Measurements from ENCODE around the gene SDHB.

The SDHB gene

DNA sequence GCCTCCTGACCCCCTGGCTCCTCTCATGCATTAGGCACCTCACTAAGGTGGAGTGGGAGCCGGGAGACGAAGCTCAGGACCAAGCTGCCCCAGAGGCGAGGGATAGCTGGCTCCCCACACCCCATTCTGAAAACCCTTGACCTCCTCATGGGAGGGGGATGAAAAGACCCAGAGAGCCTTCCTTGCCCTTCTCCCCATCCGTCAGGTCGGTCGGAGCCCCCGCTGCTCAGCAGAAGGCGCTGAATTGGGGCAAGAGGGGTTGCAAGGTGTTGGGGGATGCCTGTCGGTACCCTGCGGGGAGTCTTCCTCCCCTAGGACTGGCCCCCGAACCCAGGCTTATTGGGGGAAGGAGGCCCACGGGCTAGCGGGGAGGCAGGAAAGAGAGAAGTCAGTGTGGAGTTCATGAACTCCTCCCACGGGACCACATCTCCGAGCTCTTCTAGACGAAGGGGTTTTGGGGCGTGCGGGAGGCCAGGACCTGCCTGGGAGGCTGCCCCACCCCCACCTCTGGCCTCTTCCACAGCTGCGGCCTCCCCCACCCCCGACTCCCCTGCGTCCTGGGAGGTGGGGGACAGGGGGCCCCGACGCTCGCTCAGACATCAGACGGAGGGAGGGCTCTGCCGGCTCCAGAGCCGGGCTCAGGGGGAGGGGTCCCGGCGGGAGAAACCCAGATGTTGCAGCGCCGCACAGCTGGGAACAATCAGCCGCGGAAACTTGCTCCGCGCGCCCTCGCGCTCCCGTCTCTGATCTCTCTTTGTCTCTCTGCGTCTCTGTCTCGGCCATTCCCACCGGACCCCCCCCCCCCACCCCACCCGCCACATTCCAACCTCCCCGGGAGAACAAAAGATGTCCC, 74.1 kb downstream of the SDHB start:
- DNase-seq, result no peak
- Histone ChIP-seq H3K36me3 (no peaks in the 10 kb centered on the region), H3K4me3 (ENCODE audit: low read depth, low read length) (peak overlapping the region; percentile 40), H3K9me3 (no peaks in the 10 kb centered on the region), H3K4me1 (peaks cover 6% of the 10 kb centered on the region), H3K27me3 (no peaks in the 10 kb centered on the region)
- TF ChIP-seq, protein P1, sequence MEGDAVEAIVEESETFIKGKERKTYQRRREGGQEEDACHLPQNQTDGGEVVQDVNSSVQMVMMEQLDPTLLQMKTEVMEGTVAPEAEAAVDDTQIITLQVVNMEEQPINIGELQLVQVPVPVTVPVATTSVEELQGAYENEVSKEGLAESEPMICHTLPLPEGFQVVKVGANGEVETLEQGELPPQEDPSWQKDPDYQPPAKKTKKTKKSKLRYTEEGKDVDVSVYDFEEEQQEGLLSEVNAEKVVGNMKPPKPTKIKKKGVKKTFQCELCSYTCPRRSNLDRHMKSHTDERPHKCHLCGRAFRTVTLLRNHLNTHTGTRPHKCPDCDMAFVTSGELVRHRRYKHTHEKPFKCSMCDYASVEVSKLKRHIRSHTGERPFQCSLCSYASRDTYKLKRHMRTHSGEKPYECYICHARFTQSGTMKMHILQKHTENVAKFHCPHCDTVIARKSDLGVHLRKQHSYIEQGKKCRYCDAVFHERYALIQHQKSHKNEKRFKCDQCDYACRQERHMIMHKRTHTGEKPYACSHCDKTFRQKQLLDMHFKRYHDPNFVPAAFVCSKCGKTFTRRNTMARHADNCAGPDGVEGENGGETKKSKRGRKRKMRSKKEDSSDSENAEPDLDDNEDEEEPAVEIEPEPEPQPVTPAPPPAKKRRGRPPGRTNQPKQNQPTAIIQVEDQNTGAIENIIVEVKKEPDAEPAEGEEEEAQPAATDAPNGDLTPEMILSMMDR (IDR thresholded peaks at IDR 0.05; ENCODE audit: low read depth, low read length), result no peak

DNA sequence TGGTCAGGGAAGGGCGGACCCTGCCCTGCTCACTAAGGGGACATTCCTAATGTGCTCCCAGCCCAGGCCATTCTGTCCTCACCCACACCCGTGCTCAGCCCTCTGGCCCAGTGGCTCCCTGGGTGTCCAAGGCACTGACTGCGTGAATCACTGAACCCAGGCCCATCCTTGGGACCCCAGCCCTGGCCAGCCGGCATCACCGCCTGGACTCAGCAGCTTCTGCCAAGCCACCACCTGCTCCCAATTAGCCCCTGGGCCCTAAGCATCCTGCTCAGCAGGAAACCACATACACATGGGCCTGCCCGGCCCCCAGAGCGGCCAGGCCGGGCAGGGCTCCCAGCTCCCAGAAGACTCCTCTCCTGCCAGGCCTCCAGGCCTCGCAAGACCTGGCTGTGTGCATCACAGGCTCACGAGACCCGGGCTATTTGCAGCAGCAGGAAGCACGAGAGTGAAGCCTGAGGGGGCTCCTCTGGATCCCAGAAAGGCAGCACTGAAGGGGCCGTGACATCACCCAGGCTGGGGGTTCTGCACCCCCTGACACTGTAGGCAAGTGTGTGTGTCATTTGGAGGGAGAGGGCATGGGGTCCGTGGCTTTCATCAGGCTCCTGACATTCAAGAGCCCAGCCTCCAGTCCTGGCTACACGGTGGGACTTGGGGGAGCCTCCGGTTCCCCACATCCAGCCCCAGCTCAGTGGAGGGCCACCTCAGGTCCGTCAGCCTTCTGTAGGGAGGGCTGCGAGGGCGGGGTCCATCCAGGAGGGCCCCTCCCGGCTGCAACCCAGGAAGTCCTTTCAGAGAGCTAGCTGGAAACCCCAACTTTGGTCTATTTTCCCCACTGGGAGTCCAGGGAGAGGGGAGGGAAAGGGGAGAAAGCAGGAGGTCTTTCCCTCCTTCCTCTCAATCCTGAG, 75.0 kb downstream of the SDHB start:
- DNase-seq, result peak; percentile 68
- TF ChIP-seq, protein P1 (IDR thresholded peaks at IDR 0.05; ENCODE audit: low read depth, low read length), result no peak

DNA sequence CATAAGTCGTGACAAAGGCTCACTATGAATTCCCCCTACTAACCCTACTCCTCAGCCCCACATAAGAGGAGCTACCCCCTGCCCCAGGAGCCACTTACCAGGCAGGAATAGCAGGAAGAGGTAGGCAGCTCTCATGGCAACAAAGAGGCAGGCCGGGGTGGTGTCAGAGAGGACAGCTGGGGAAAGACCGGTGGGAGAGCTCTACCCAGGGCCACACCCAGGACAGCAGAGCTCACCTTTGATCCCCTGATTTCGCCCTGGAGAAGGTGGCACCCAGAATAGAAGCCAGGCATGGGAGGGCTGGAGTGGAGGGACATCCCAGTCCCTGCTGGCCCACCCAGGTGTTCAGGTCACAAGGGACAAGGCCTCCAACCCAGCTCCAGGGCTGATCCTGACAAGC, 75.7 kb downstream of the SDHB start:
- Histone ChIP-seq H3K36me3 (no peaks in the 10 kb centered on the region), H3K9me3 (no peaks in the 10 kb centered on the region), H3K4me1 (peaks cover 6% of the 10 kb centered on the region), H3K4me3 (ENCODE audit: low read depth, low read length) (no peak overlapping the region), H3K27me3 (no peaks in the 10 kb centered on the region)
- TF ChIP-seq, protein P1 (IDR thresholded peaks at IDR 0.05; ENCODE audit: low read depth, low read length), result no peak
- DNase-seq, result no peak

More for the DNA sequence above, 75.0 kb downstream of the SDHB start:
- Histone ChIP-seq H3K4me3 (ENCODE audit: low read depth, low read length) (peak overlapping the region; percentile 40), H3K4me1 (peaks cover 6% of the 10 kb centered on the region), H3K27me3 (no peaks in the 10 kb centered on the region), H3K36me3 (no peaks in the 10 kb centered on the region), H3K9me3 (no peaks in the 10 kb centered on the region)

GRCh38 chr1:16977377-16977776, 76.5 kb downstream of the SDHB start:
- H3K36me3 ChIP-seq, result no peaks in the 10 kb centered on the region
- TF ChIP-seq, protein P1 (IDR thresholded peaks at IDR 0.05; ENCODE audit: low read depth, low read length), result no peak

DNA sequence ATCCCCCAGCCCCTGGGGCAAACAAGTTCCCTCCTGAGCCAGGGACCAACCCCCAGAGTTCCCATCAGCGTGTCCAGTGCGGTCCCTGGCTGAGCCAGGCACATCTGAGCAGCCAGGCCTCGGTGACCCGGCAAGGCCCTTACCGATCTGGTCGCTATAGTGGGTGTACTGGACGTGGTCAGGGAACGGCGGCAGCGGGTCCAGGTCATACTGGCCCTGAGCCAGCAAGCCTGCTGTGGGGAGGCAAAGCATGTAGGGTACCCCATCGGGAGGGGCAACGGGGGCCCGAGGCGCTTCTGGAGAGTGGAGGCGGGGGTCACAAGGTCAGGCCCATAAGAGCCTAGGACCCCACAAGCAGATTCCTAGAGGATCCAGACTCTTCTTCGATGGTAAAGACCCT, 76.9 kb downstream of the SDHB start:
- no peaks in the 10 kb centered on the region for H3K9me3 ChIP-seq
- TF ChIP-seq, protein P1 (IDR thresholded peaks at IDR 0.05; ENCODE audit: low read depth, low read length), result no peak
- peaks cover 6% of the 10 kb centered on the region for H3K4me1 ChIP-seq
- no peaks in the 10 kb centered on the region for H3K27me3 ChIP-seq
- H3K36me3 ChIP-seq, result no peaks in the 10 kb centered on the region
- H3K4me3 ChIP-seq (ENCODE audit: low read depth, low read length), result no peak overlapping the region
- no peak for DNase-seq

More at GRCh38 chr1:16977377-16977776, 76.5 kb downstream of the SDHB start:
- Histone ChIP-seq H3K4me3 (ENCODE audit: low read depth, low read length) (no peak overlapping the region), H3K9me3 (no peaks in the 10 kb centered on the region), H3K4me1 (peaks cover 6% of the 10 kb centered on the region), H3K27me3 (no peaks in the 10 kb centered on the region)
- DNase-seq, result no peak

Data from BE2C (cell line).